HG02970 (cell line): ENCODE measurements around the gene HNRNPA3.
"Not testable (repeated sequence)": the region's sequence is repeated elsewhere in the genome, so short reads cannot be mapped to it uniquely, and the experiment has no call there.

ENCODE experiments used
- ATAC-seq: cut with Tn5 transposase; IDR thresholded peaks from one replicate; pipeline ENCODE4 v1.9.1; 2021; ENCODE audit warnings: mild to moderate bottlenecking, moderate library complexity, moderate number of reproducible peaks; ENCODE audit not compliant: unreplicated experiment, low FRiP score

The HNRNPA3 gene

DNA sequence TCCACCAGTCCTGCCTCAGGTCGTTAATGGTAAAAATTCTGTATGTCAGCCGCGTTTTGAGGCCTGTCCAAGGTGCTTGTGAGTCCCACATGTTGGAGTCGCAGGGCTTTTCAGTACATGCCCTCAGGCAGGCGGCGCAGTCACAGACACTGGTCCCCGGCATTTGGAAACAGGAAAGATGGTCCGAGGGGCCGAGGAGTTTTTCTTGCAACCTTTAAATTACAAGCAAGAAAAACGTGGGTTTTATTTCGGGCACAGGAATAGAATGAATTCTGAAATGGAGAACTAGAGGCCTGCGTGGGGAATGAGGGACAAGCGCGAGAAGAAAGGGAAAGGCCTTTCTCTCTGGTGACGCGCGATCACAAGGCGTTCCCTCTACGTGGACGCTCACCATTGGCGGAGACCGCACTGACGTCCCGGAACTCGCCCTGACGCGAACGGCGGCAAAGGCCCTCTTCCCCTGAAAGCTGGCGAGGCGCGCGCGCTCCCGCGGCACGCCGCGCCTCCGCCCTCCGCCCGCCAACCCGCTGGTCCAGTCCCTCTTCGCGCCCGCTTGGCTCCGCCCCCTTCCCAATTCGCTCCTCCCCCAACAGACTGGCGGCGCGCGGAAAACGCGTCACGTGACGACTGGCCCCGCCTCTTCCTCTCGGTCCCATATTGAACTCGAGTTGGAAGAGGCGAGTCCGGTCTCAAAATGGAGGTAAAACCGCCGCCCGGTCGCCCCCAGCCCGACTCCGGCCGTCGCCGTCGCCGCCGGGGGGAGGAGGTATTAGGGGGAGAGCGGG is at the start of gene HNRNPA3:
Gene HNRNPA3, plus strand, starts transcription at position 689 of the 785 bp plus-strand sequence. Its CDS starts 6 bp downstream, at position 695.
- ATAC-seq = peak; percentile 97

DNA sequence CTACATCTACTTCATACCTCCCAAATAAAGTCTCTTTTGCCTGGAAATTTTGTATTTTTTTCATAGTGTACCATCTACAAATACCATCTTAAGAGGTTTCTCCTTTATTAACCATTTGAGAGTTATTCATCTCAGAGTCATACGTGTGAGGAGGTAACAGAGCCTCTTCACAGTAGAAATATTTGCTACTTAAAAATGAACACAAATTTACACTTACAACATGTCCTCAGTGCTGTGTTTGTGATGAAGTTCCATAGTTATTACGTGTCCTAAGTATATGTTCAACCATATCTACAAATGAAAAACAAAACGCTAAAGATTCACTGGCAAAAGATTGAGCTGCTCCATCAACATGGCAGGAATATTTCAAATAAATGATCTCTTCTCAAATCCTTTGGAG is 48.5 kb upstream of the HNRNPA3 start:
- ATAC-seq = no peak

DNA sequence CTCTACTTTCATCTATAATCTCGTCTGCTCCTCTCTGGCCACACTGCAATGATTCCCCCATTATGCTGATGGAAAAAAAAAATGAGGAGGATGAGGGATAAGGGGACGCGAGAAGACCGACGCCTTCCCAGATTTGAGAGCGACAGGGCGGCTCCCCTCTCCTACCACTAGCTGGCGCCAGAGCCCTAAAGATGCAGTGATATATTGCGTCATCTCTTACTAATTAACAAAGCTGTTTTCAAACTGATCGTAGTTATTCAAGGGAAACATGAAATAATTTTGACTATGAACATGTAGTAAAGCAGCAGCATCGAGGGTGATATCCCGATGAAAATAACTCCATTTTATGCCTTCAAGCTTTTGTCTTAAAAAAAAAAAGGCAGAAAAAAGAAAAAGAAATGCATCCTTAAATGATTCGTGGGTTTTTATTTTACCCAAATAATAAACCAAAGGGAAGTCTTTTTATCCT is 48.0 kb upstream of the HNRNPA3 start:
- ATAC-seq = peak; percentile 54

DNA sequence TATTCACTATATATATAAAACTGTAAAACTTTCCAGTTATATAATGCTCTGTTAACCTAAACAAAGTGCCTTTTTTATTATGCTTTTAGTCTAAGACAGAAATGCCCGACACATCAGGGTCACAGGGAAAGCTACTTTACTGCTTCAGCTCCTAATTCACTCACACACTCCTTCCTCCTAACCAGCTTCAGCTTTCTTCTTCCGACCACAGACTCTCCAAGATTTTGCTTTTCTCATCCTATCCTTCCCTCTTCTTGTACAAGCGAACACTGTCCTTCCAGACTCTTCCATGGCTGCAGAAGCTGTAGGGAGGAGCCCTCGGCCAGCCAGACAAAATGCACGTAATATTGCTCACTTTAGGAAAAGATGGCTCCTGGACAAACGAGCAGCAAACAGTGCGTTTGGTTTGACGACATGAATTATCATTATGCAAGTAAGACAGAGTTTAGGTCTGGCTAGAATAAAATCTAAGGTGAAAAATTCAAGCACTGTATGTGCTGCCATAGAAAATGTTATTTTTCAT is 47.5 kb upstream of the HNRNPA3 start:
- no peak for ATAC-seq

DNA sequence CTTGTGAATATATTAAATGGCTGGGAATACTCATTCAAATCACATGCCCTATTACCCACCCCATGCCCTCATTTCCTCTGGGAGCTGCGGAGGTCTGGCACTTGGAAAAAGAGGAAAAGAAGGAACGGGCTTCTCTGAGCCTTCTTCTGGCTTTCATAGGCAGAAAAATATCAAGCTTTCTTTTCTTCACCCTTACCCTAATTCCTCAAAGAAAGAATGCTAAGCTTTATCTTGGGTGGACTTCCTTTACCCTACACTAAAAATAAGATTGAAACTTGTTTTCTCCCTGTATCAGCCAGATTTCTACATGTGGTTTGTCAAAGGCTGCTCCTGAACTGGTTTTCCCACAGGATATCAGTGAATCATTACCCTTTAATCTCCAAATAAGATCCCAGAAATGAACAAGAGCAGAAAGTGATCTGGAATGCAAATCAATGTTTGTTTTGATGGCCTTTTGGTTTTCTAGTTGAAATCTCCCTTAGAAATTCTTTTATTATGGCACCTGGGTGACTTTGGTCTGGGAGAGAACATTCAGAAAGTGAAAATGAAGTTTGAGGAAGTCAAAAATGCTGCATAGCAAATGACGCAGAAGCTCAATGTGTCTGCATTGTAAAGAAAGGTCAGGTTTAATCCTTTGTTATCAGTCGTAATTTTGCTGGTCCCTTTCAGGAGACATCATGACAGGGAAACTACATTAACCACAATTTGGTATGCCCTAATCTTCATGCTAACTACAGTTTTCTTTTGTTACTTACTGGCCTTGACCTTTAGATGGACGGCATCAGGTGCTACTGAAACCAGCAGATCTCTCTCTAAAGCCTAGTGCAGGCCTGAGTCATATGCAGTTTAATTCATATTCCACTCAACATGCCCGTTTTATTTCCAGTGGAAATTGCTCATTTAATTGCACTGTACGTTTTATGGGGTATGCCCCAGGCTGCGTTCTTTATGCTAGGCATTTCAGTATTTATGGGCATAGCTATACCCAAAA is 46.6 kb upstream of the HNRNPA3 start:
- ATAC-seq = peak; percentile 45

DNA sequence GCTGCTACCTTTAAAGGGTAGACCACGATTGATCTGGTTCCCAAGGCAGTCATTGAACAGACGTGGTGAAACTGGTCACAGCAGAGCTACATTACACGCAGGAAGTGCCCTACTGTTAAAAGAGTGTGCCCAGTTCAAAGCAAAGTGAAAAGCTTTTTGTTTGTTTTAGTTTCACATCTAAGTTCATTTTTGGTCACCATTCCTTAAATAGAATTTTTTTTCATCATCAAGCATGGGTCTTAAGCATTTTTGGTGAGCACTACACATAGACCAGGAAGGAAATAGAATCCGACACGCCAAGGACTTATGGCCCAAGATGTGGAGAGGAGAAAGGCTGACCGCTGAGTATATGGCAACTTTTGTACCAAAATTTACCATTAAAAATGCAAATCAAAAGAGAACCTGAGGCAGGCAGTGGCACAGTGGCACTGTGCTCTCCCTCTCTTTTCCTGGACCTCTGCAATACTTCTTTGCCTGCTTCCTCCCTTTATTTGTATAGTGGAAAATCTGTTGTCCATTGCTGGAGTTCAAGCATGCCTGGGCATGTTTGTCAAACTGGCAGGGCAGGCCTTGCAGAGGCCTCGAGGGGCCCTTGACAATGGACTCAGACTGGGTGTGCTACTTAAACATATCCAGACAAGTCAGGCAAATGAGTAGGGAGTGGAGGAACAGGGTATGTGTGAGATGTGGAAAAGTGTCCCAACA is 42.6 kb upstream of the HNRNPA3 start:
- ATAC-seq = no peak

DNA sequence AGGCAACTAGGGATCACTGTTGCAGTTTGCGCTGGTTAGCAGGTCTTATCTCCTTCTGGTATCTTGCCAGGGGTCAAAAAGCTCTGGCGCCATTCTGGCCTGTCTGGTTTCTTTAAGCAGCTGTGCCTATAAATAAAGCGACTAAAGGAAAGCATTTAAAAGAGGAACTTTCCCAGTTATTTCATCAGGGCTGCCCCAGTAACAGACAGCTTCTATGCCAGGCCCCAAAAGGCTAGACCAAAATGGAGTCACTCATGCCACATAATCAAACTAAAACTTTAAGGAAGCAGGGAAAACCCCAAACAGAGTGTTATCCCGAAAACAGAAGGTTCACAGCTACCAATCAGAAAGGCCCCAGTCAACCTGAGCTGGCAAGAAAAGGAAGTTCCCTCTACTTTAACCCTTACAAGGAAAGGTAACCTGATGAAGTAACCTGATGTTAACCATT is 41.2 kb upstream of the HNRNPA3 start:
- no peak for ATAC-seq

DNA sequence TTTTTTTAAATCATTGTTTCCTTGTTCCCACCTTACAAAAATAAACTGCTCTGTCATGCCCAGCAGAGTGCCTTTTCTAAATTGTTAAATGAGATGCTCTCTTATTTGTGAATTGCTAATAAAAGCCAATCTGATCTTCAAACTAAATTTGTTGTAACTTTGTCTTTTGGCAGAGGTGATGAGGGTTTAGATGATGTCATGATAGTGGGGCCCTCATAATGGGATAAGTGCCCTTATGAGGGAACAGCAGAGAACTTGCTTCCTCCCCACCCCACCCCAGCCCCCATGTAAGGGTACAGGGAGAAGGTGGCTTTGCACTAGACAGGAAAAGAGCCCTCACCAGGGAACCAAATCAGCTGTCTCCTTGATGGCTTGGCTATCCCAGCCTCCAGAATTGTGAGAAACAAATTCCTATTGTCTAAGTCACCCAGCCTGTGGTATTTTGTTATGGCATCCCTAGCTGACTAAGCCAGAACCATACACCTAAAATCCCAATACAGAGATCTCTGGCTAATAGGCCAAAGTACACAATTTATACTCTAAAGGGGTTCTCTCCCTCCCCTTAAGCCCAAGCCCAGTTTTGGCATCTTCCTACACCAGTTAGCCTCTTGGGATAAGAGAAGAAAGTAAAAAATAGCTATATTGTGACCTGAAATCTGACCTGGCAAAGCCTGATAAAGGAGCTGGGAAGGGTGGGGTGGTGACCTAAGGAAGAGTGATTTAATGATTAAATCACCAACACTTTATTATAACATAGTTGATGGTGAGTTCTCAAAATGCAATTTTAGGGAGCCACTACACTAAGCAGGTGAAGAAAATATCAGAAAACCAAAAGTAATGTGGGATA is 40.3 kb upstream of the HNRNPA3 start:
- ATAC-seq = no peak

DNA sequence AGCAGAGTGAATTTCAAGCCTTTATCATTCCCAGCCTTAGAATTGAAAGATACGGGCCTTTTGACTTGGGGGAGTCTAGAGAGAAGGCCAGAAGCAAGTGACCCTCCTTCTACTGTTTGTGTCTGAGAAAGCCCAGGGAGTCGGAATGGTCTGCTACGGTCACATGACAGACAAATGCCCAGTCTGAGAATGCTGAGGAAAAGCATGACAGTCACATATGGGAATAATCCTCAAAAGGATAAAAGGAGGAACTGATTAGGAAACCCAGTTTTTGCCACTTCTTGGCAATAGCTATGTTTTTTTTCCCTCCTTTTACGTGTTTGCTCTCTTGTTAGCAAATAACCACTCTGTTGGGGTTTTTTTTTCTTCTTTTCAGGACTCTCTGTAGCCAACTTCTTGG is 38.1 kb upstream of the HNRNPA3 start:
- no peak for ATAC-seq

DNA sequence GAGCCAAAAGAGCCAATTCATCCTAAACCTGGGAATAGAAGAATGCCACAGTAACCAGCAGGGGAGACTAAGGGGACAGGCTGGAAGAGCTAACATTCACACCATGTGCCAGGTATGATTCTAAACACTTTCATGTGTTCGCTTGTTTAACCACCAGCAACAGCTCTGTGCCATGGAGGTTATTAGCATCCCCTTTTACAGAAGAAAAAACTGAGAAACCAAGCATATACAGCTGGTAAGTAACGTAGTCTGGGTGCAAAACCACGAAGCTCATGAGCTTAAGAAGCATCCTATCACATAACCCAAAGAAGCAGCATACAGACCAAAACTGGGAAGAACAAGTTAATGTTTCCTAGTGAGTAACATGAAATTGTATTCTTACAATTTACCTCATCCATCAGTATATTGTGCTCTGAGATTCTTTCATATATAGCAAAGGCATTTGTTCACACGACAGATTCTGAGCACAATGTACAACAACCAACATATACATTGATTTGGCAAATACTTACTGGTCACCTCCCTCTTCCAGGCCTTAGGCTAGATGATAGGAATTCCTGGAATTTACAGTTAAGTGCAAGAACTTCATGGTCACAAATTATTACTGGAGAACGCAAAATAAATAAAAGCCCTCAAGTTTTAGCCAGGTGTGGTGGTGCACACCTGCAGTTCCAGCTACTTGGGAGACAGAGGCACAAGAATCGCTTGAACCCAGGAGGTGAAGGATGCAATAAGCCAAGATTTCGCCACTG is 36.5 kb upstream of the HNRNPA3 start:
- ATAC-seq = no peak

DNA sequence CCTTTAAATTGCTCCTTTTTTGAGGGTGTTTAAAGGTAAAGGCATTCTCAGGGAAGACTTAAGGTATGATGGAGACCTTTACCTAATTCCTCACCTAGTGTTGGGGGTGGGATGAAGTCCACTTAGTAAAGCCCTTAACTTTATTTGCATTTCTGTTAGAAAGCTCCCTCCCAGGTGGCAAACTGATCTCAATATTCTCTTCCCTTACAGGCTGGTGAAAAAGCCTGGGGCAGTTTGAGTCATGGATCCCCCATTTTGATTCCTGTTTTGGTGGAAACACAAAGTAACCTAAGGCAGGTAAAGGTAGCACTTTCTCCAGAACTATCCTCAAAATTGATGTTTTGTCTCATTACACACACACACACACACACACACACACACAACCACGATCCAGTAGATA is 33.8 kb upstream of the HNRNPA3 start:
- ATAC-seq = no peak

DNA sequence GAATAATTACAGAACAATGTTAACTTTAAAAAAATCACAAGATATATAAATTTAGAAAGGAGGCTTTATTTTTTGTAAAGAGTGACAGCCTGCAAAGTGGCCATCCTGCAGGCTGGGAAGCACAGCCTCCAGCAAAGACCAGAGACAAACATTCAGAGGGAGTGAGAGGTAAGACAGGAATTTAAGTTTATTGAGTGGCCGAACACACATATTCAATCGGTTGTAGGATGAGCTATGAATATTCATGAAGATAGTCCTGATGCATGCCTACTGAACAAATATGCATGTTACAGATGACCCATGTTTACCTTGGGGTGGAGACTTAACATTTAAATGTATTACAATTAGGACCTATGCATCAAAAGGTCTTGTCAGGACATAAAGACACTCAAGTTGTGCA is 33.4 kb upstream of the HNRNPA3 start:
- no peak for ATAC-seq

DNA sequence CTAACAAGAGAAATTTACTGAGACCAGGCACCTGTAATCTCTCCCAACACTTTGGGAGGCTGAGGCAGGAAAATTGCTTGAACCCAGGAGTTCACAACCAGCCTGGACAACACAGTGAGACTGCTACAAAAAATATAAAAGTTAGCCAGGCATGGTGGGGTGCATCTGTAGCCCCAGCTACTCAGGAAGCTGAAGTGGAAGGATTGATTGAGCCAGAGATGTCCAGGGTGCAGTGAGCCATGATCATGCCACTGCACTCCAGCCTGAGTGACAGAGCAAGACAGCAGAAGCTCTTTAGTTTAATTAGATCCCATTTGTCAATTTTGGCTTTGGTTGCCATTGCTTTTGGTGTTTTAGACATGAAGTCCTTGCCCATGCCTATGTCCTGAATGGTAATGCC is 32.9 kb upstream of the HNRNPA3 start:
- not testable (repeated sequence) for ATAC-seq

DNA sequence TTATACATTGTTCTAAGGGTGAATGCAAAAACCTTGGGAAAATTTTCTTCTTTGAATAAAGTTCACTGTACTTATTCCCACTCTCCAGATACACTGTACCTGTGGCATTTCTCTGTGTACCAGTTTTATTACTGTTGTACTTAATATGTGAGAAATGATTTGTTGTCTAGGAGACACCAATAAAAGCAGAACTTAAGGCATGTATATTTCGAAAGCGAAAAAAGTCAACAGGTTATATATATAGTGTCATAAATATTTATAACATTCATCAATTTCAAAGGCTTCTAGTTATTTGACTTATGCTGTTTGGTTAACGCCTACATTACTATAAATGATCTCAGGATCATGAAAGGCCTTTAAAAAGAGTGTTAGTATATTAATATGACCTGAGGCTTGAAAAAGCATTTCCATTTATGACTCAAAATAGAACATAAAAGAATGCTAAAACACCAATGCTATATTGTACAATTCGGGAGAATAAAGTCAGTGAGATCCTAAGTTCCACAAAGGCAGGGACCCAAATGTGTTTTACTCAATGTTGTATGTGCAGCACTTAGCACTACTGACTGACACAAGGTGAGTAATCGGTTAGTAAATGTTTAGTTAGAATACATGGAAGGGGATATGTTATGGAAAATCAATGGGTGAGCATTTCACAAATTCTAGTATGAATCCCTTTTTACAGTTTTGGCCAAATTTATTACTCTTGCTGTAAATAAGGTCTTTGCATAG is 32.2 kb upstream of the HNRNPA3 start:
- ATAC-seq = no peak

DNA sequence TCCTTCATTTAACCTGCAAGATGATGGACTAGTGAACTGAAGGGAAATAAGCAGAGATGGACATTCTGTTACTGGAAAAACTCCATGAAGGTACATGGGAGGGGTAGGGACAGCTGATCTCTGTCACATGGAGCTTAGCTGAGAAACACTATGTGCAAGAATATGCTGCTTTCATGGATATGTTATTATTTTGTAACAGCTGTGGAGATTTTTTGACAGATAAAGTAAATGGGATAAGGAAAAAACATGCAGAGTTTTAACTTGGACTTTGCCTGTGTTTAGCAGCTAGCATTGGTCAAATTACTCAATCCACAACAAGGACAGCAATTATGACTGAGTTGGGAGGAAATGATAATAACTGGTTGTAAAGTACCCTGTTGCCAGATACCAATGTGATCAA is 28.7 kb upstream of the HNRNPA3 start:
- no peak for ATAC-seq

DNA sequence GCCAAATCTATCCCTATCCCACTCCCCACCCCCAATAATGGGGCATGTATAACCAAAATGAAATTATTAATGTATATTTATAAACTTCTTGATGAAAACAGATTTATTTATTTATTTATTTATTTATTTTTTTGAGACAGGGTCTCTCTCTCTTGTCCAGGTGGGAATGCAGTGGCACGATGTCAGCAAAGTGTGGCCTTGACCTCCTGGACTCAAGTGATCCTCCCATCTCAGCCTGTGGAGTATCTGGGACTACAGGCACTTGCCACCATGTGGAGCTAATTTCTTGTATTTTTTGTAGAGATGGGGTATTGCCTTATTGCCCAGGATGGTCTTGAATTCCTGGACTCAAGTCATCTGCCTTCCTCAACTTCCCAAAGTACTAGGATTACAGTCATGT is 28.0 kb upstream of the HNRNPA3 start:
- ATAC-seq = no peak

DNA sequence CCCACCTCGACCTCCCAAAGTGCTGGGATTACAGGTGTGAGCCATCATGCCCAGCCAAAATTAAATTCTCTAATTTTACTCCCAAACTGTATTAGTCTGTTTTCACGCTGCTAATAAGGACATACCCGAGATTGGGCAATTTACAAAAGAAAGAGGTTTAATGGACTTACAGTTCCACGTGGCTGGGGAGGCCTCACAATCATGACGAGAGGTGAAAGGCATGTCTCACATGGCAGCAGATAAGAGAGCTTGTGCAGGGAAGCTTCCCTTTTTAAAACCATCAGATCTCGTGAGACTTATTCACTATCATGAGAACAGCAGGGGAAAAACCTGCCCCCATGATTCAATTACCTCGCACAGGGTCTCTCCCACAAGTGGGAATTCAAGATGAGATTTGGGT is 26.6 kb upstream of the HNRNPA3 start:
- ATAC-seq = not testable (repeated sequence)
